Measurements from ENCODE around the gene SOX4. TPM values are rescaled to one million over a fixed set of nuclear protein-coding genes. Genes with fewer than 3 reads are reported as not detected.

The SOX4 gene
- total RNA-seq, 2 donors from 2014 or later = 95.9 to 96.7 TPM

DNA sequence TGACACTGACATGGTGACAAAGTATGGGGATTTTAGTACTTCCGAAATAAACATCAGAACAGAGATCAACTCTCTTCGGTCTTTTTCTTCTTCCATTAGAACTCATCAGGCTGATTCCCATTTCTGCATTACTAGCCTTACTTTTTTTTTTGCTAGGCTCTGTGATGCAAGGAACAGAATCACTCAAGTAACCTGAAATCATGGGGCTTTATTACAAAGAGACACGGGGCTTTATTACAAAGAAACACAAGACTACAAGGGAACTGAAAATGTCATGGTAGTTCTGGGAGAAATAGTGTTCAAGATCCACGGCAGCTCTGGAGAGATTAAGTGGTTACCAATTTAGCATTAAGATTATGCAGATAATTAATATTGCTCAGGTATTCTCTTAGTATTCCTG lies 11.6 kb downstream of the SOX4 start:
- H3K9me3 Mint-ChIP-seq = no peaks in the 10 kb centered on the region
- H3K27me3 Mint-ChIP-seq (ENCODE audit: insufficient read depth) = no peaks in the 10 kb centered on the region
- Histone ChIP-seq H3K9ac (ENCODE audit: extremely low read depth, low read length, poor library complexity, severe bottlenecking) (no peak overlapping the region), H3K4me1 (ENCODE audit: control insufficient read depth, insufficient read depth, low read length) (peaks cover 6% of the 10 kb centered on the region), H3K9me3 (ENCODE audit: control insufficient read depth, low read length) (no peaks in the 10 kb centered on the region), H3K4me3 (ENCODE audit: low read length) (no peak overlapping the region), H3K27me3 (ENCODE audit: control insufficient read depth, insufficient read depth, low read length, poor library complexity, severe bottlenecking) (no peaks in the 10 kb centered on the region), H3K36me3 (ENCODE audit: control insufficient read depth, insufficient read depth, low read length) (no peaks in the 10 kb centered on the region), H3K27ac (ENCODE audit: low read depth, low read length) (no peak overlapping the region)
- no peak overlapping the region for H3K4me3 Mint-ChIP-seq
- peaks cover 8% of the 10 kb centered on the region for H3K36me3 Mint-ChIP-seq (ENCODE audit: low read depth)
- TF ChIP-seq, protein P1, sequence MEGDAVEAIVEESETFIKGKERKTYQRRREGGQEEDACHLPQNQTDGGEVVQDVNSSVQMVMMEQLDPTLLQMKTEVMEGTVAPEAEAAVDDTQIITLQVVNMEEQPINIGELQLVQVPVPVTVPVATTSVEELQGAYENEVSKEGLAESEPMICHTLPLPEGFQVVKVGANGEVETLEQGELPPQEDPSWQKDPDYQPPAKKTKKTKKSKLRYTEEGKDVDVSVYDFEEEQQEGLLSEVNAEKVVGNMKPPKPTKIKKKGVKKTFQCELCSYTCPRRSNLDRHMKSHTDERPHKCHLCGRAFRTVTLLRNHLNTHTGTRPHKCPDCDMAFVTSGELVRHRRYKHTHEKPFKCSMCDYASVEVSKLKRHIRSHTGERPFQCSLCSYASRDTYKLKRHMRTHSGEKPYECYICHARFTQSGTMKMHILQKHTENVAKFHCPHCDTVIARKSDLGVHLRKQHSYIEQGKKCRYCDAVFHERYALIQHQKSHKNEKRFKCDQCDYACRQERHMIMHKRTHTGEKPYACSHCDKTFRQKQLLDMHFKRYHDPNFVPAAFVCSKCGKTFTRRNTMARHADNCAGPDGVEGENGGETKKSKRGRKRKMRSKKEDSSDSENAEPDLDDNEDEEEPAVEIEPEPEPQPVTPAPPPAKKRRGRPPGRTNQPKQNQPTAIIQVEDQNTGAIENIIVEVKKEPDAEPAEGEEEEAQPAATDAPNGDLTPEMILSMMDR (conservative IDR thresholded peaks at IDR 0.05) = no peak
- no peak for DNase-seq
- WGBS, 2 experiments (ENCODE audit: insufficient coverage in 1 of 2, insufficient read length in 1 of 2) = 86 to 90% methylated on average over 4 of the region's 4 CpGs
- no peak overlapping the region for H3K27ac Mint-ChIP-seq
- peaks cover 12% of the 10 kb centered on the region for H3K4me1 Mint-ChIP-seq

DNA sequence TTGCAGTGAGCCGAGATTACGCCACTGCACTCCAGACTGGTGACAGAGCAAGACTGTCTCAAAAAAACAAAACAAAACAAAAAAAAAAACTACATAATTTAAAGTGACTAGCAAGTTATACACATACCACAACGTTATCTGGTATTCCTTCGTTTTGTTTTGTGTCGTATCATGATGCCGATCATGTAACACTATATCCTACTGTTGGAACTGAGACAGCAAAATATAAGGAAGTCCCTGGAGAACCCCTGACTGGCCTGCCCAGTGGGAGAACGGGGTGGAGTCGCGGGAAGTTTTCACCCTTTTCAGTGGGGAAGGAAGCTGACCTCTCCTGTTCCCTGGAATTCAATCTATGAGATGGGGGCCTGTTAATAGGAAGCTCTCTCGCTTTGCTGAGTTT lies 15.1 kb downstream of the SOX4 start:
- Histone ChIP-seq H3K9me3 (ENCODE audit: control insufficient read depth, low read length) (no peaks in the 10 kb centered on the region), H3K4me1 (ENCODE audit: control insufficient read depth, insufficient read depth, low read length) (peaks cover 5% of the 10 kb centered on the region), H3K9ac (ENCODE audit: extremely low read depth, low read length, poor library complexity, severe bottlenecking) (no peak overlapping the region), H3K27me3 (ENCODE audit: control insufficient read depth, insufficient read depth, low read length, poor library complexity, severe bottlenecking) (no peaks in the 10 kb centered on the region), H3K4me3 (ENCODE audit: low read length) (no peak overlapping the region), H3K36me3 (ENCODE audit: control insufficient read depth, insufficient read depth, low read length) (no peaks in the 10 kb centered on the region), H3K27ac (ENCODE audit: low read depth, low read length) (no peak overlapping the region)
- Mint-ChIP-seq H3K27me3 (ENCODE audit: insufficient read depth) (no peaks in the 10 kb centered on the region), H3K4me1 (peaks cover 9% of the 10 kb centered on the region), H3K9me3 (no peaks in the 10 kb centered on the region), H3K4me3 (no peak overlapping the region), H3K27ac (no peak overlapping the region), H3K36me3 (ENCODE audit: low read depth) (peaks cover 3% of the 10 kb centered on the region)
- TF ChIP-seq, protein P1 (conservative IDR thresholded peaks at IDR 0.05) = no peak
- DNase-seq = no peak
- WGBS, 2 experiments (ENCODE audit: insufficient coverage in 1 of 2, insufficient read length in 1 of 2) = 92 to 98% methylated on average over 7 to 10 of the region's 10 CpGs

DNA sequence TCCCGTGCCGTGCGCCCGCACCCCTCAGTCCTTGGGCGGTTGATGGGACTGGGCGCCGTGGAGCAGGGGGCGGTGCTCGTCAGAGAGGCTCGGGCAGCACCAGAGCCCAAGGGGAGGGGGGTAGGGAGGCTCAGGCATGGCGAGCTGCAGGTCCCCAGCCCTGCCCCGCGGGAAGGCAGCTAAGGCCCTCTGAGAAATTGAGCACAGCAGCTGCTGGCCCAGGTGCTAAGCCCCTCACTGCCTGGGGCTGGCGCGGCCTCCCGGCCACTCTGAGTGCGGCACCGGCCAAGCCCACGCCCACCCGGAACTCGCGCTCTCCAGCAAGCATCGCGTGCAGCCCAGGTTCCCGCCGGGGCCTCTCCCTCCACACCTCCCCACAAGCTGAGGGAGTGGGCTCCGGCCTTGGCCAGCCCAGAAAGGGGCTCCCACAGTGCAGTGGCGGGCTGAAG lies 16.4 kb downstream of the SOX4 start:
- Mint-ChIP-seq H3K9me3 (no peaks in the 10 kb centered on the region), H3K4me3 (no peak overlapping the region), H3K27me3 (ENCODE audit: insufficient read depth) (no peaks in the 10 kb centered on the region), H3K36me3 (ENCODE audit: low read depth) (peaks cover 3% of the 10 kb centered on the region), H3K27ac (no peak overlapping the region), H3K4me1 (peaks cover 4% of the 10 kb centered on the region)
- H3K27ac ChIP-seq (ENCODE audit: low read depth, low read length) = no peak overlapping the region
- no peaks in the 10 kb centered on the region for H3K9me3 ChIP-seq (ENCODE audit: control insufficient read depth, low read length)
- WGBS, 2 experiments (ENCODE audit: insufficient coverage in 1 of 2, insufficient read length in 1 of 2) = 95 to 98% methylated on average over 3 to 28 of the region's 28 CpGs
- H3K27me3 ChIP-seq (ENCODE audit: control insufficient read depth, insufficient read depth, low read length, poor library complexity, severe bottlenecking) = no peaks in the 10 kb centered on the region
- H3K4me1 ChIP-seq (ENCODE audit: control insufficient read depth, insufficient read depth, low read length) = peaks cover 3% of the 10 kb centered on the region
- H3K9ac ChIP-seq (ENCODE audit: extremely low read depth, low read length, poor library complexity, severe bottlenecking) = no peak overlapping the region
- no peak for DNase-seq
- H3K4me3 ChIP-seq (ENCODE audit: low read length) = no peak overlapping the region
- no peaks in the 10 kb centered on the region for H3K36me3 ChIP-seq (ENCODE audit: control insufficient read depth, insufficient read depth, low read length)
- TF ChIP-seq, protein P1 (conservative IDR thresholded peaks at IDR 0.05) = no peak
